Measurements from ENCODE around the gene CEP72.
A peak's percentile ranks its signal among the peaks of the same experiment; 100 is the strongest.
"Not testable (repeated sequence)": the region's sequence is repeated elsewhere in the genome, so short reads cannot be mapped to it uniquely, and the experiment has no call there.

Gene CEP72

GRCh38 chr5:691049-691448 is 78.9 kb downstream of the CEP72 start:
- not testable (repeated sequence) for FAIRE-seq; DNase-seq (ENCODE audit: extremely low spot score, insufficient read length, low read depth)

DNA sequence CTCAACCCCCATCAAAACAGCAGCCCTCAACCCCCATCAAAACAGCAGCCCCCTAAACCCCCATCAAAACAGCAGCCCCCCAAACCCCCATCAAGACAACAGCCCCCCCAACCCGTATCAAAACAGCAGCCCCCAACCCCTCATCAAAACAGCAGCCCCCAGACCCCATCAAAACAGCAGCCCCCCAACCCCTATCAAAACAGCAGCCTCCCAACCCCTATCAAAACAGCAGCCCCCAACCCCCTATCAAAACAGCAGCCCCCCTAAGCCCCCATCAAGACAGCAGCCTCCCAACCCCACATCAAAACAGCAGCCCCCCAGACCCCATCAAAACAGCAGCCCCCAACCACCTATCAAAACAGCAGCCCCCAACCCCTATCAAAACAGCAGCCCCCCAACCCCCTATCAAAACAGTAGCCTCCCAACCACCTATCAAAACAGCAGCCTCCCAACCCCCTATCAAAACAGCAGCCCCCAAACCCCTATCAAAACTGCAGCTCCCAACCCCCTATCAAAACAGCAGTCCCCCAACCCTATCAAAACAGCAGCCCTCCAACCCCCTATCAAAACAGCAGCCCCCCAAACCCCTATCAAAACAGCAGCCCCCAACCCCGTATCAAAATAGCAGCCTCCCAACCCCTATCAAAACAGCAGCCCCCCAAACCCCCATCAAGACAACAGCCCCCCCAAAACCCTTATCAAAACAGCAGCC is 79.8 kb downstream of the CEP72 start:
- no peak for FAIRE-seq

DNA sequence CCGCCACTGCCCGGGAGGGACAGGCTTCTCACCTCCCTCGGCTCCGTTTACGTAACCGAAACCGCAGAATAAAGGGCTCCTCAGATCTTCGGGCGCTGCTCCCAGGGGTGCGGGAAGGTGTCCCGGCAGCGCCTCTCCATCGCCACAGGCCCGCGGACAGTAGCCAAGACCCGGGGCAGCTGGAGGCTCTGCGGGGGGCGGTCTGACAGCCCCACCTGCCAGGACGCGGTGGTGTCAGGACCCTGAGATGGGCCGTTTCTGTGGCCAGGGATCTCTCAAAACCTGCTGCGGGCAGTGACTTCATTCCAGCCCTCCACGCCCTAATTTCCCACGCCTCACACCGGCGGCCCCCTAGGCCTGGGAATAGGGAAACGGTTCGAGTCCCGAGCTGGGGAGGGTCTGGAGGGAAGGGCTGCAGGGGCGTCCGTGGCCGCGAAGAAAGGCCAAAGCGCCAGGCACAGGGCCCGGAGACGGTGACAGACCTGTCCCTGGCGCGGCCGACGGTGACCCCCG is 80.4 kb downstream of the CEP72 start:
- FAIRE-seq; DNase-seq (ENCODE audit: extremely low spot score, insufficient read length, low read depth): not testable (repeated sequence)

More for the DNA sequence above, 79.8 kb downstream of the CEP72 start:
- no peak for DNase-seq (ENCODE audit: extremely low spot score, insufficient read length, low read depth)

DNA sequence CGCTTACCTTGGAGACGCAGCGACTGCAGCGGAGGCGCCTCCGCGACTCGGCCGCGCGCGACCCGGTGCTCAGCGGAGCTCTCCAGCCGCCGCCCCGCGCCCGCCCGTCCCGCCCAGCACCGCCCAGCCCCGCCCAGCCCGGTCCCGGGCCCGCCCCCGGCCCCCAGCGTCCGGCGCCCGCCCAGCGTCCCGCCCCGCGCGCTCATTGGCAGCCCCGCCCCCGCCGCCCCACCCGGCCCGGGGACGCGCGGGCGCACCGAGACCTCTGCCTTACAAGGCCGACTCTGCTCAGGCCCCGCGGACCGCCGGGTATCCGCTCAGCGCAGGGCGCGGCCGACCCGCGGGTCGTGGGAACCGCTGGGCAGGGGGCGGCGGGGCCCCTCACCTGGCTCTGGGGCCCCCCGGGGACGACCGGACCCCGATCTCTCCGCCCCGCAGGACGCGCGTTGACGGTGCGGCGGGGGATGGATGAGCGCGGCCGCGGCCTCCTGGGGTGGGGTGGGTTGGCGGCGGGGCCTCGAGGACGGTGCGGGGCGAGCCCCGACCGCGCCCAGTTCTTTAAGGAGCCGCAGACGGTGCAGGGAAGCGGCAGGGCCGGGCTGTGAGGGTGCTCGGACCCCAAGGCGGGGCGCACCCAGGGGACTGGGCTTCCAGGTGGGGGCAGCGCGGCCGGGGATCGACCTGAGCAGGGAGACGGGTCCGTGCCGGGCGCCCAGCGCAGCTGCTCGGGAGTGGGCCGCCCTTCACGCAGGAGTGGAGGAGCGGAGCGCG is 81.3 kb downstream of the CEP72 start, which contains the start of gene TPPP:
Gene TPPP (minus strand): TSS at position 82 of the 771 bp plus-strand sequence. CDS start 15,292 bp downstream, outside the sequence.
- not testable (repeated sequence) for FAIRE-seq
- peak; percentile 75 for DNase-seq (ENCODE audit: extremely low spot score, insufficient read length, low read depth)

DNA sequence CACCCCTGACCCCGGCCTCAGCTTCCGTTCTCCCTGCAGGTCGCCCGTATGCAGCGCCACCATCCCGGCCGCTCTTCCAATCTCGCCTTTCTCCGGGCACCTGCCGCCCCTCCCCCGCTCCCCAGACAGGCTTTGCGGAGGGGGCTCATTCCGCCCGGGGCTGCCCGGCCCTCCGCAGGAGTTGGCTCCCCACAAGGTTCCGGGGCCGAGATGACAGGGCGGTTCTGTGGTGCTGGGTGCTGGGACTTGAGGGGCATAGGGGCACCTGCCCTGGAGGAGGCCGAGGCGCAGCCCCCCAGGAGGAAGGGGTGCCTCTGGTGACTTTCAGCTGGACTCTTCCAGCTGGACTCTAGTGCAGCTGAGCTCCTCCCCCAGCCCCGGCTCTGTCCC is 81.9 kb downstream of the CEP72 start:
- not testable (repeated sequence) for DNase-seq (ENCODE audit: extremely low spot score, insufficient read length, low read depth); FAIRE-seq

DNA sequence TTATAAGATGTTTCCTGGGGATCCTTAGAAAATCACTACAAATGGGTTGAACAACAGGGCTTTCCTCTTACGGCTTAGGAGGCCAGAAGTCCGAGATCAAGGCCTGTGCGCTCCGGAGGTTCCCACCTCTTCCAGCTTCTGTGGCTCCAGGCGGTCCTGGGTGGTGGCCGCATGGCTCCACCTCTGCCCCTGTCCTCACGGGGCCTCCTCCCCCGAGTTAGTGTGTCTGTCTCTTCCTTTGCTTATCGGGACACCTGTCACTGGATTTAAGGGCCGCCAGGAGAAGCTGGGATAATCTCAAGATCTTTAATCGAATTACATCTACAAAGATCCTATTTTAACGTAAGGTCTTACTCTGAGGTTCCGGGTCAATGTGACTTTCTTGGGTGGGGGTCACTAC is 83.3 kb downstream of the CEP72 start:
- not testable (repeated sequence) for FAIRE-seq

GRCh38 chr5:696191-696590 is 84.1 kb downstream of the CEP72 start:
- FAIRE-seq = not testable (repeated sequence)

More for the DNA sequence above, 83.3 kb downstream of the CEP72 start:
- DNase-seq (ENCODE audit: extremely low spot score, insufficient read length, low read depth) = not testable (repeated sequence)

DNA sequence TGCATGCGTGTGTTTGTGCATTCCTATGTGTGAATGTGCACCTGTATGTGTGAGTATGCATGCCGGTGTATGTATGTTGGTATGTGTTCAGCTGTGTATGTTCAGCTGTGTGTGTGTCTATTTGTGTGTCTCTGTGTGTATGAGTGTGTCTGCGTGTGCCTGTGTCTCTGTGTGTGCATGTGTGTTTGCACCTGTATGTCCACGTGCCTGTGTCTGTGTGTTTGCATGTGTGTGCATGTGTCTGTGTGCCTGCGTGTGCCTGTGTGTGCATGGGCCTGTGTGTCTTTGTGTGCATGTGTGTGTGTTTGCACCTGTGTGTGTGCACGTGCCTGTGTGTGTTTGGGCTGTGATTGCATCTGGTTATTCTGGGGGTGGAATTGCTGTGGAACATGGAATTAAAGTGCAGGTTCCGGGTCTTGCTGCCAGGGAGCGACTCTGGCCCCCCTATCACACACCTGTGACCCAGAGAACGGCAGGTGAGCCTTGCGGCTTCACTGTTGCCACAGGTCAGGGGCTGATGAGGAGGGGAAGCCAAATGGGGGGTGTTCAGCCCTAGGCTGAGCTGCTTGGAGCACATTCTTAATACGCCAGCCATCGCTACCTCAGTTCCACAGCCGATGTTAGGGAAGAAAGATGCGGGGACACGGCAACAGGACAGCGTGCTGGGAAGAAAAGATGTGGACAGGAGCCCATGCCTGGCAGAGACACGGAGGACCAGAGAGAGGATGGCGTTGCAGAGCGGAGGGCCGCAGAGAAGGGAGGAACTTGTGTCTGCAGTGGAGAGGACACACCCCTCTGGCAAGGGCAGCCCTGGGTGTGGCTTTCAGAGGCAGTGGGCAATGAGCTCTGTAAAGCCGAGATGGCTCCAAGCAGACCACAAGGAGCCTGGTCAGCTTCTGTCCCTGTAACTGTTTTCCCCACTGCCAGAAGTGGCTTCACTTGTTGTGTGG is 84.9 kb downstream of the CEP72 start:
- not testable (repeated sequence) for FAIRE-seq

More at GRCh38 chr5:696191-696590, 84.1 kb downstream of the CEP72 start:
- DNase-seq (ENCODE audit: extremely low spot score, insufficient read length, low read depth) = not testable (repeated sequence)

More for the DNA sequence above, 84.9 kb downstream of the CEP72 start:
- not testable (repeated sequence) for DNase-seq (ENCODE audit: extremely low spot score, insufficient read length, low read depth)
